Activated T-cell treated with anti-CD3 and anti-CD28 coated beads, Interleukin-2, amount 50 U/mL, for 24 hours (primary cell): Measurements from ENCODE around the gene ZNF581.

Experiments
- DNase-seq: peaks from one replicate; pipeline ENCODE4 v3.0.0-alpha.2; 2020
- H3K27ac Mint-ChIP-seq: 2 replicates; pipeline ENCODE4 v1.8.0; 2020; ENCODE audit warnings: mild to moderate bottlenecking, mixed read lengths
- H3K27me3 Mint-ChIP-seq: 2 replicates; pipeline ENCODE4 v1.8.0; 2020; ENCODE audit warnings: mixed read lengths
- H3K36me3 Mint-ChIP-seq: 2 replicates; pipeline ENCODE4 v1.8.0; 2020; ENCODE audit warnings: low read depth, mixed read lengths
- H3K4me1 Mint-ChIP-seq: 2 replicates; pipeline ENCODE4 v1.8.0; 2020; ENCODE audit warnings: low read depth, mixed read lengths
- H3K4me3 Mint-ChIP-seq: 2 replicates; pipeline ENCODE4 v1.8.0; 2020; ENCODE audit warnings: mild to moderate bottlenecking, moderate library complexity, mixed read lengths
- H3K9me3 Mint-ChIP-seq: 2 replicates; pipeline ENCODE4 v1.8.0; 2020; ENCODE audit warnings: mixed read lengths

The ZNF581 gene

GRCh38 chr19:55668603-55669348 is 25.3 kb downstream of the ZNF581 start:
- Mint-ChIP-seq H3K36me3 (peaks cover 96% of the 10 kb centered on the region), H3K4me1 (peaks cover 33% of the 10 kb centered on the region), H3K9me3 (no peaks in the 10 kb centered on the region)

GRCh38 chr19:55669418-55670279 is 26.2 kb downstream of the ZNF581 start:
- DNase-seq = no peak
- no peaks in the 10 kb centered on the region for H3K27me3 Mint-ChIP-seq
- no peak overlapping the region for H3K4me3 Mint-ChIP-seq
- peaks cover 94% of the 10 kb centered on the region for H3K36me3 Mint-ChIP-seq
- H3K4me1 Mint-ChIP-seq = peaks cover 36% of the 10 kb centered on the region
- H3K27ac Mint-ChIP-seq = peak overlapping the region; percentile 68
- H3K9me3 Mint-ChIP-seq = no peaks in the 10 kb centered on the region

More at GRCh38 chr19:55668603-55669348, 25.3 kb downstream of the ZNF581 start:
- H3K27ac Mint-ChIP-seq = peak overlapping the region; percentile 18
- H3K27me3 Mint-ChIP-seq = no peaks in the 10 kb centered on the region
- no peak for DNase-seq
- no peak overlapping the region for H3K4me3 Mint-ChIP-seq

GRCh38 chr19:55670280-55671053 is 27.0 kb downstream of the ZNF581 start:
- Mint-ChIP-seq H3K4me3 (no peak overlapping the region), H3K36me3 (peaks cover 91% of the 10 kb centered on the region), H3K27me3 (no peaks in the 10 kb centered on the region), H3K9me3 (no peaks in the 10 kb centered on the region), H3K4me1 (peaks cover 35% of the 10 kb centered on the region), H3K27ac (peak overlapping the region; percentile 77)
- DNase-seq = no peak

GRCh38 chr19:55671054-55671378 is 27.6 kb downstream of the ZNF581 start:
- Mint-ChIP-seq H3K4me1 (peaks cover 36% of the 10 kb centered on the region), H3K27me3 (no peaks in the 10 kb centered on the region), H3K36me3 (peaks cover 90% of the 10 kb centered on the region), H3K4me3 (no peak overlapping the region), H3K27ac (peak overlapping the region; percentile 77), H3K9me3 (no peaks in the 10 kb centered on the region)
- DNase-seq = no peak

GRCh38 chr19:55672418-55672817 is 29.0 kb downstream of the ZNF581 start:
- peaks cover 48% of the 10 kb centered on the region for H3K4me1 Mint-ChIP-seq
- H3K4me3 Mint-ChIP-seq = no peak overlapping the region
- H3K9me3 Mint-ChIP-seq = no peaks in the 10 kb centered on the region
- peaks cover 89% of the 10 kb centered on the region for H3K36me3 Mint-ChIP-seq
- H3K27ac Mint-ChIP-seq = peak overlapping the region; percentile 79
- H3K27me3 Mint-ChIP-seq = no peaks in the 10 kb centered on the region
- DNase-seq = no peak

GRCh38 chr19:55673465-55673864 is 30.0 kb downstream of the ZNF581 start:
- H3K4me1 Mint-ChIP-seq = peaks cover 58% of the 10 kb centered on the region
- no peaks in the 10 kb centered on the region for H3K27me3 Mint-ChIP-seq
- H3K4me3 Mint-ChIP-seq = peak overlapping the region; percentile 45
- no peak for DNase-seq
- peak overlapping the region; percentile 91 for H3K27ac Mint-ChIP-seq
- H3K36me3 Mint-ChIP-seq = peaks cover 89% of the 10 kb centered on the region
- H3K9me3 Mint-ChIP-seq = no peaks in the 10 kb centered on the region

GRCh38 chr19:55673889-55674288 is 30.4 kb downstream of the ZNF581 start:
- Mint-ChIP-seq H3K4me3 (peak overlapping the region; percentile 45), H3K36me3 (peaks cover 89% of the 10 kb centered on the region), H3K27ac (peak overlapping the region; percentile 91), H3K9me3 (no peaks in the 10 kb centered on the region), H3K4me1 (peaks cover 62% of the 10 kb centered on the region), H3K27me3 (no peaks in the 10 kb centered on the region)
- DNase-seq = no peak

- Mint-ChIP-seq H3K27me3 (no peaks in the 10 kb centered on the region), H3K36me3 (peaks cover 89% of the 10 kb centered on the region), H3K9me3 (no peaks in the 10 kb centered on the region), H3K4me3 (peak overlapping the region; percentile 95), H3K27ac (peak overlapping the region; percentile 80), H3K4me1 (peaks cover 68% of the 10 kb centered on the region)
- no peak for DNase-seq
Measured at GRCh38 chr19:55674459-55674840, 31.0 kb downstream of the ZNF581 start.

GRCh38 chr19:55674841-55675660 is 31.6 kb downstream of the ZNF581 start, which contains the start of gene EPN1:
Gene EPN1 (plus strand): TSS chr19:55675226. CDS start chr19:55678628, 3,402 bp downstream.
- peaks cover 72% of the 10 kb centered on the region for H3K4me1 Mint-ChIP-seq
- no peaks in the 10 kb centered on the region for H3K9me3 Mint-ChIP-seq
- H3K27ac Mint-ChIP-seq = peak within 1 kb of the TSS; percentile 96
- peak within 1 kb of the TSS; percentile 95 for H3K4me3 Mint-ChIP-seq
- DNase-seq = peak; percentile 98
- H3K27me3 Mint-ChIP-seq = no peaks in the 10 kb centered on the region
- H3K36me3 Mint-ChIP-seq = peaks cover 89% of the 10 kb centered on the region

- H3K27ac Mint-ChIP-seq = peak overlapping the region; percentile 96
- peaks cover 74% of the 10 kb centered on the region for H3K4me1 Mint-ChIP-seq
- H3K9me3 Mint-ChIP-seq = no peaks in the 10 kb centered on the region
- peak overlapping the region; percentile 95 for H3K4me3 Mint-ChIP-seq
- no peaks in the 10 kb centered on the region for H3K27me3 Mint-ChIP-seq
- no peak for DNase-seq
- peaks cover 89% of the 10 kb centered on the region for H3K36me3 Mint-ChIP-seq
Measured at GRCh38 chr19:55675661-55676354, 32.4 kb downstream of the ZNF581 start.

GRCh38 chr19:55676383-55676782 is 32.9 kb downstream of the ZNF581 start:
- Mint-ChIP-seq H3K36me3 (peaks cover 89% of the 10 kb centered on the region), H3K4me3 (peak overlapping the region; percentile 95), H3K27me3 (no peaks in the 10 kb centered on the region), H3K27ac (peak overlapping the region; percentile 67), H3K4me1 (peaks cover 72% of the 10 kb centered on the region), H3K9me3 (no peaks in the 10 kb centered on the region)
- no peak for DNase-seq

- H3K27ac Mint-ChIP-seq = peak overlapping the region; percentile 67
- peak overlapping the region; percentile 95 for H3K4me3 Mint-ChIP-seq
- peaks cover 70% of the 10 kb centered on the region for H3K4me1 Mint-ChIP-seq
- peaks cover 89% of the 10 kb centered on the region for H3K36me3 Mint-ChIP-seq
- H3K27me3 Mint-ChIP-seq = no peaks in the 10 kb centered on the region
- no peak for DNase-seq
- no peaks in the 10 kb centered on the region for H3K9me3 Mint-ChIP-seq
Measured at GRCh38 chr19:55676889-55677505, 33.5 kb downstream of the ZNF581 start.

GRCh38 chr19:55677572-55678028 is 34.2 kb downstream of the ZNF581 start:
- H3K9me3 Mint-ChIP-seq = no peaks in the 10 kb centered on the region
- peaks cover 66% of the 10 kb centered on the region for H3K4me1 Mint-ChIP-seq
- peak overlapping the region; percentile 67 for H3K27ac Mint-ChIP-seq
- no peak for DNase-seq
- H3K27me3 Mint-ChIP-seq = no peaks in the 10 kb centered on the region
- H3K36me3 Mint-ChIP-seq = peaks cover 88% of the 10 kb centered on the region
- no peak overlapping the region for H3K4me3 Mint-ChIP-seq
